MM.1S (cell line): ENCODE results near the gene AFAP1.

Experiments used
- DNase-seq: peaks from one replicate; pipeline ENCODE4 v3.0.0-alpha.2; 2015
- H2AFZ ChIP-seq: fragments of 300-600 bp; sonication (generic); 2 replicates; pipeline ENCODE4 v1.6.0; 2016; ENCODE audit warnings: antibody characterized with exemption, low read length
- H3F3A ChIP-seq: fragments of 300-600 bp; sonication (generic); 2 replicates; pipeline ENCODE4 v1.6.1; 2016; ENCODE audit warnings: mild to moderate bottlenecking, antibody characterized with exemption, low read length, moderate library complexity, mixed read lengths; ENCODE audit not compliant: insufficient read depth
- H3K27ac ChIP-seq: fragments of 300-600 bp; sonication (generic); 2 replicates; pipeline ENCODE4 v1.5.1; 2016; ENCODE audit warnings: mild to moderate bottlenecking, low read length
- H3K27me3 ChIP-seq: fragments of 300-600 bp; sonication (generic); replicated peaks from 2 replicates; pipeline ENCODE4 v1.6.0; 2016; ENCODE audit warnings: low read length; ENCODE audit not compliant: insufficient read depth
- H3K36me3 ChIP-seq: fragments of 300-600 bp; sonication (generic); replicated peaks from 2 replicates; pipeline ENCODE4 v1.6.1; 2016; ENCODE audit warnings: mild to moderate bottlenecking, low read length, mixed read lengths; ENCODE audit not compliant: insufficient read depth
- H3K4me1 ChIP-seq: fragments of 300-600 bp; sonication (generic); 2 replicates; pipeline ENCODE4 v1.6.1; 2016; ENCODE audit warnings: low read length, mixed read lengths
- H3K4me2 ChIP-seq: fragments of 300-600 bp; sonication (generic); 2 replicates; pipeline ENCODE4 v1.6.0; 2016; ENCODE audit warnings: low read depth, low read length
- H3K4me3 ChIP-seq: fragments of 300-600 bp; sonication (generic); 2 replicates; pipeline ENCODE4 v1.5.1; 2016; ENCODE audit warnings: low read length, mixed read lengths
- H3K79me2 ChIP-seq: fragments of 300-600 bp; sonication (generic); 2 replicates; pipeline ENCODE4 v1.6.1; 2016; ENCODE audit warnings: mixed run types, low read length, mixed read lengths
- H3K9ac ChIP-seq: fragments of 300-600 bp; sonication (generic); 2 replicates; pipeline ENCODE4 v1.6.1; 2016; ENCODE audit warnings: low read length, mixed read lengths
- H3K9me2 ChIP-seq: fragments of 300-600 bp; sonication (generic); replicated peaks from 2 replicates; pipeline ENCODE4 v1.6.1; 2016; ENCODE audit warnings: mild to moderate bottlenecking, low read length, mixed read lengths; ENCODE audit not compliant: insufficient read depth
- H3K9me3 ChIP-seq: fragments of 300-600 bp; sonication (generic); replicated peaks from 2 replicates; pipeline ENCODE4 v1.6.1; 2016; ENCODE audit warnings: mild to moderate bottlenecking, low read length, mixed read lengths; ENCODE audit not compliant: insufficient read depth
- H4K20me1 ChIP-seq: fragments of 300-600 bp; sonication (generic); 2 replicates; pipeline ENCODE4 v1.6.1; 2016; ENCODE audit warnings: mild to moderate bottlenecking, low read length, moderate library complexity, mixed read lengths; ENCODE audit not compliant: insufficient read depth
- EZH2 ChIP-seq: fragments of 300-600 bp; sonication (generic); optimal IDR thresholded peaks from 2 replicates; pipeline ENCODE3; 2017; ENCODE audit warnings: low read depth, mild to moderate bottlenecking, antibody characterized with exemption, low read length, mixed read lengths
- EZH2phosphoT487 ChIP-seq: fragments of 300-600 bp; sonication (generic); IDR thresholded peaks from 2 replicates; pipeline ENCODE4 v1.6.1; 2018; ENCODE audit warnings: antibody characterized with exemption, low read length
- TF ChIP-seq, protein P1 (sequence below): fragments of 300-600 bp; sonication (generic); IDR thresholded peaks from 2 replicates; pipeline ENCODE4 v1.5.1; 2016; ENCODE audit warnings: antibody characterized with exemption, low read length, mixed read lengths

AFAP1 gene

DNA sequence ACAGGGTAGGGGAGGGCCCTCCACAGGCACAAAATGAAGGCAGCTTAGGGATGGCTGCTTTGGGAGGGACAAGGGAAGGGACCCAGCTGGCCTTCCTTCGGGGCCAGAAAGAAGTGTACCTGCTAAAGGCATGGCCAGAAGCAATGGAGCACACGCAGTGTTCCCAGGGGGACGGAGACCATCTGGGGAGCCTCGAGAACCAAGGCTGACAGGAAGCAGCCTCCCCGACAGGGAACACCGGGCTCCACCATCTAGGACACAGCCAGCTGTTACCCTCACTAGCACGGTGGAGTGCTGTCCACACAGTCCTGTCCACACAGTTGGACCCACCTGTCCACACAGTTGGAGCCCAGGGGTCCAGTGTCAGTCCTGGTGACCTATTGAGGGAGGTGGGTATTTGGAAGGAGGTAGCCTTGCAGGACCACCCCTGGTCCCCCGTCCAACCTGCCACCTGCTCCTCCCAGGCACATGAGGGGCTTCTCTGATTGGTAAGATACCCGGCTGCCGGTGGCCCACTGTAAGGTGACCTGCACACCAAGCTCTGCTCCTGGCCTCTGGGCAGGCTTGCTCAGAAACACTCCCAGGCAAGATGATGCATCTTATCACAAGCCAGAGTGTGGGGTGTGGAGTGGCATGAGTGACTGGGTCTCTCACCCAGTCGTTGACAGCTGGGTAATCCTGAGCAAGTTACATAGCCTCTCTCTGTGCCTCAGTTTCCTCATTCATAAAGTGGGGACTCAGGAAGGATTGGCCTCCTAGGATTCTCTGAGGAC lies 20.5 kb upstream of the AFAP1 start:
- Histone ChIP-seq H3K36me3 (no peaks in the 10 kb centered on the region), H3K4me2 (no peak overlapping the region), H3K4me1 (no peaks in the 10 kb centered on the region), H3K9me3 (no peaks in the 10 kb centered on the region), H3K9ac (no peak overlapping the region), H2AFZ (no peak overlapping the region), H3K9me2 (no peaks in the 10 kb centered on the region), H3K27ac (no peak overlapping the region), H4K20me1 (no peaks in the 10 kb centered on the region), H3F3A (no peaks in the 10 kb centered on the region), H3K27me3 (peaks cover 85% of the 10 kb centered on the region), H3K79me2 (no peaks in the 10 kb centered on the region), H3K4me3 (no peak overlapping the region)
- no peak for DNase-seq
- TF ChIP-seq, protein P1, sequence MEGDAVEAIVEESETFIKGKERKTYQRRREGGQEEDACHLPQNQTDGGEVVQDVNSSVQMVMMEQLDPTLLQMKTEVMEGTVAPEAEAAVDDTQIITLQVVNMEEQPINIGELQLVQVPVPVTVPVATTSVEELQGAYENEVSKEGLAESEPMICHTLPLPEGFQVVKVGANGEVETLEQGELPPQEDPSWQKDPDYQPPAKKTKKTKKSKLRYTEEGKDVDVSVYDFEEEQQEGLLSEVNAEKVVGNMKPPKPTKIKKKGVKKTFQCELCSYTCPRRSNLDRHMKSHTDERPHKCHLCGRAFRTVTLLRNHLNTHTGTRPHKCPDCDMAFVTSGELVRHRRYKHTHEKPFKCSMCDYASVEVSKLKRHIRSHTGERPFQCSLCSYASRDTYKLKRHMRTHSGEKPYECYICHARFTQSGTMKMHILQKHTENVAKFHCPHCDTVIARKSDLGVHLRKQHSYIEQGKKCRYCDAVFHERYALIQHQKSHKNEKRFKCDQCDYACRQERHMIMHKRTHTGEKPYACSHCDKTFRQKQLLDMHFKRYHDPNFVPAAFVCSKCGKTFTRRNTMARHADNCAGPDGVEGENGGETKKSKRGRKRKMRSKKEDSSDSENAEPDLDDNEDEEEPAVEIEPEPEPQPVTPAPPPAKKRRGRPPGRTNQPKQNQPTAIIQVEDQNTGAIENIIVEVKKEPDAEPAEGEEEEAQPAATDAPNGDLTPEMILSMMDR: no peak
- no peak for TF ChIP-seq EZH2
- no peak for TF ChIP-seq EZH2phosphoT487

DNA sequence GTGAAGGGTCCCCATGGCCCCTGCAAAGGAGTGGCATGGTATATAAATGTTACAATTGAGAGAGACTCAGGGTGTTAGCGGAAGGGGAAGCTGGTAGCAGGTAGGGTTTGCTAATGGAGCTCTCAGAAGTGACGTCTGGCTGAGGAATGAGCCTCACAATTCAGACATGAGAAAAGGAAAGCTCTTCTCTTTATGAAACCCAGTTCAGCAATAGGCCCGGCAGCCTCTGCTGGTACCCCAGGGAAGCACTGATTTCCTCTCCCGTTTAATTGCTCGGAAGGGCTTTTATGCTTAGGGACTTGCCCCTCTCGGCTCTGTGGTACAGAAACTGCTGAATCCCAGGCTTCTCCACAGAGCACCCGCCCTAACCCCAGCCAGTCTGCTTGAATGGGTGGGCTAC lies 19.4 kb upstream of the AFAP1 start:
- Histone ChIP-seq H2AFZ (no peak overlapping the region), H3K79me2 (no peaks in the 10 kb centered on the region), H3K27ac (no peak overlapping the region), H3K4me2 (no peak overlapping the region), H4K20me1 (no peaks in the 10 kb centered on the region), H3K4me1 (no peaks in the 10 kb centered on the region), H3K9me2 (no peaks in the 10 kb centered on the region), H3F3A (no peaks in the 10 kb centered on the region), H3K9me3 (no peaks in the 10 kb centered on the region), H3K36me3 (no peaks in the 10 kb centered on the region), H3K27me3 (peaks cover 74% of the 10 kb centered on the region), H3K9ac (no peak overlapping the region), H3K4me3 (no peak overlapping the region)
- no peak for DNase-seq
- TF ChIP-seq EZH2phosphoT487: no peak

DNA sequence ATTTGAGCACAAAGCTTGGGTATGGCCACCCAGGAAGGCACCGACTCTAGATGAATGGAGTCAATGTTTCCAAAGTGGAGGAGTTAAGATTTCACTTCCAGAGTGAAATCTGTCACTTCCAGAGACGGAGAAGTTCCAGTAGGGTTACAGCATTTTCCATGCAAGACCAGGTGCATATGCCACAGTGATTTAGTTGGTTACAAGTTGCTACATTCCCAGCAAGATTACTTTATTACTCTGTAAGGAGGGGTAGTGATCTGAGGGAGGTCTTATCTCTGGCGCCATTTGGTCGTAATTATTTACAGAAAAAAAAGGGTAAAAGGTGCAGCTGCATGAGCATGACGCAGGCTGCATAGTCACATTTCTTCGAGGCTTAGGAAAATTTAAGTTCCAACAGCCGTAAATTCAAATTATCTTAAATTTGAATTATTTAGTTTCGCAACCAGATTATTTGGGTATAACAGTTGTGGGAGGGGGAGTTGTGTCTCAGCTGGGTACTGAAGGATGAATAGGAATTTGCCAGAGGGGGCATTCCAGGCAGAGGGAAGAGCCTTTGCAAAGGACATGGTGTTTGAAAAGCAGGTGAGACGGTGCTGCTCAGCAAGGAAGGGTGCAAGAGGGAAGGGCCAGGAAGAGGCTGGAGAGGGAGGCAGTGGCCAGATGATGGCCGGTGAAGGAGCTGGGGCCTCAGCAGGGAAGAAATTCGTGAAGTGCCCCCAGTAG lies 17.4 kb upstream of the AFAP1 start:
- Histone ChIP-seq H3K27ac (no peak overlapping the region), H2AFZ (no peak overlapping the region), H3K9me2 (no peaks in the 10 kb centered on the region), H3K36me3 (no peaks in the 10 kb centered on the region), H3K4me1 (no peaks in the 10 kb centered on the region), H3K9ac (no peak overlapping the region), H3K4me3 (no peak overlapping the region), H3K79me2 (no peaks in the 10 kb centered on the region), H3K4me2 (no peak overlapping the region), H3K27me3 (peaks cover 70% of the 10 kb centered on the region), H4K20me1 (no peaks in the 10 kb centered on the region), H3K9me3 (no peaks in the 10 kb centered on the region), H3F3A (no peaks in the 10 kb centered on the region)
- DNase-seq: no peak
- TF ChIP-seq EZH2 (no peak), EZH2phosphoT487 (no peak)
- TF ChIP-seq, protein P1: no peak
